RKO (cell line): Measurements from ENCODE around the gene TRPV5.

ENCODE experiments used
- DNase-seq: peaks from one replicate; pipeline ENCODE4 v3.0.0-alpha.2; 2016; ENCODE audit warnings: low spot score

Gene TRPV5

DNA sequence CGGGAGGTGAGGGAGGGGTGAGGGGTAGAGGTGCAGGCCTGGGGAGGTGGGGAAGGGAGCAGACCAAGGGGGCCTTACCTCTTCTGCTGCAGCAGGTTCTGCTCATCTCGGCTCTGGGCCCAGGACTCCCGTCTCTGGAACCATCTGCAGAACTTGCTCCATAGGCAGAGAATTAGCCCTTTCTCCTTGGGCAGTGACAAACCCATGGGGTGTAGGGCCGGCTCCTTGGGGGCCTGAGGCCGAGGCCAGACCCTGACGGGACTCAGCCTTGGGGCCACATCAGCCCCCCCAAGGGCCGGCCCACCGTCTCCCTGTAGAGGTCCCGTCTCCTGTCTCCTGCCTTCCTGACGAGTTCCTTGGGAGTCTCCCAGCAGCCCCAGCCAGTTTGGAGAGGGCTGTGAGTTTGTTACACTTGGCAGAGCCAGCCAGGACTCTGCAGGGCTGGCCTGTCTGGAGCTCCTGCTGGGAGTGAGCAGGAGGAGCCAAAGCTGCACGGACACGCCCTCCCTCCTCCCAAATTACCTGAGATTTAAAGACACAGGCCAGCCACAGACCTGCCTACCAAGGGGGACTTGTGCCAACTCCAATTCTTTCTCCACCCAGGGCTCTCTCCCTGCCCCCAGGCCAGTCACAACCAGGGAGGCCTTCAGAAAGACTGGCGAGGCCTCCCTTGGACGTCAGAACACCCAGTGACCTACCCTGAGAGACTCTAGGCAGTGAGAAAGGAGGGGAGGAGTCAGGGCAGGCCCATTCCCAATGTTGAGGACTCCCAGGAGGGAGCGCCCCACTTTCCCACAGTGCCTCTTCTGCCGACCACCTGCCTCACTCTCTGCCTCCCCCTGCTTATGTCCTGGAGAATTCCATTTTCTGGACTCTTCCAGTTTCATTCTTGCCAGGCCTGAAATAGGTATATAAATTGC lies 48.0 kb downstream of the TRPV5 start, which contains the start of gene TRPV6:
TSS of gene TRPV6 (minus strand) at position 435 of the 920 bp plus-strand sequence.
- no peak for DNase-seq

DNA sequence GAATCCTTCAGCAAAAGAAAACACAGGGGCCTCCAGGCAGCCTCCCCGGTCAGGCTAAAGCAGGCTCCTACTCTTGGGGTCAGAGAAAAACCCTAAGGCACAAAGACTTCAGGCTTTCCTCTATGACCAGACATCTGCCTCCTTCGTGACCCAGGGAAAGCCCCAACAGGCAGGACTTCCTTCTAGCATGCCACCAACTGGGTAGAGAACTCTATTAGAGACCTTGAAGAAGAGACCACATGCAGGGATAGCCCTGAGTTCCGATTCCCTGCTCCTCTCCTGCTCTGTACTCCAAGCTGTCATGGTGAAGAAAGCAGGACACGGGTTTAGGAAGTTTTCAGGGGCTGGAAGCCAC lies 49.3 kb downstream of the TRPV5 start:
- DNase-seq: no peak

DNA sequence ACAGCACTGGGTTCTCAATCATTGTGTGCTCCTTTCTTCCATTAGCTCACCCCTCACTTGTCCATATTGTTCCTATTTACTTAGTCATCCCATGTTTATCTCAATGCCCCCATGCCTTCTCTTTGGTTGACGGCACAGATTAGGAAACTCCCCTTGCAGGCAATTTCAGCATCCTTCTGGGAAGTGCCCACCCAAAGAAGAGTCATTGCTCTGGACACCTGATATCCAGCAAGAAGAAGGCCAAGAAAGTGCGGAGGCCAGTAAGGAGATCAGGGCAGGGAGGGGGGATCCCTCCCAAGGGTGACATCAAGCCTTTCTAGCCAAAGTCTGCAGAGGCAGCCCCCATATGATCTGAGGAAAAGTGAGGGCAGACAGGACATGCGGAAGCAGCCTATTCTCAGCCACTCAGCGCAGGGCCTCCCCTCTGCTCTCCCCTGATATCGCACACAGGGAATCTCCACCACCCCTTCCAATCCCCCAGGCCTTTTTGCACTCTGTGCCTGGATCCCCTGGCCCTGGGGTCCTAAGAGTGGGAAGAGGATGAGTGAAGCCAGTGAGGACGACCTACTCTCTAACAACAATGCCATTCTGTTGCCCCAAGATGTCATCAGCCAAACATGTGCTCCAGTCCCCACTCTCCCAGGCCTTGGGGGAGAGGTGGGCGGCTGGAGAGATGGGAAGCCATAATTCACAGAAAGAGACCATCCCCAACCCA lies 49.8 kb downstream of the TRPV5 start:
- no peak for DNase-seq

DNA sequence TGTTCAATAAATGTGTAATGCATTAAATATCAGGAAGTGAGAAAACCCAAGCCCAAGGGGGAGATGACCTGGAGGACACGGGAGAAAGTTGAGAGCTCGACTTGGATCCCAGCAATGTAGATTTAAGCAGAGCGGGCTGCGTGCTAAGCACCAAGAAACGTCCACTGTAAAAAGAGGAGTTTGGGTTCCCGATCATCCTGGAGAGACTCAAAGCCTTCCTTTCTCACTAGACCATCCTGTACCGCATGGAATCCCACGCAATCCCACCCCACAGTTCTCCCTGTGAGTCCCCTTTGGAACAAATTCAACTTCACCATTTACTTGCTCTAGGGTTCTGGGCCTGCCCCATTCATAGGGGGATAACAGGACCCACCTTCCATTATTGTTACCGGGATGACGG lies 50.4 kb downstream of the TRPV5 start:
- DNase-seq: no peak

DNA sequence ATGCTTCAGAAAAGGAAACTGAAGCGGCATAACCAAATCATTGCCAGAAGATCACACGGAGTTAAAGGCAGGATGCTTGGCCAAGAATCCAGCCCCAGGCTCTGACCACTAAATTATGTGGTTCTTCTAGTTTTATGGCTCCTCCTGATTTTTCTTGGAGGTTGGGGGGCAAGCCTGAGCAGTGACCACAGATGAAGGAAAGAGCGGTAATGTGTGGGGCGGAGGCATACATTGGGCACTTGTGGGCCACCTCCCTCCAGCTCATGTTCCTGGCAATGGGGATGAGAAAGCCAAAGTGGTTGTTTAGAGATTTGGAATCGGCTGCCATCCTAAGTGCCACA lies 51.2 kb downstream of the TRPV5 start:
- no peak for DNase-seq

DNA sequence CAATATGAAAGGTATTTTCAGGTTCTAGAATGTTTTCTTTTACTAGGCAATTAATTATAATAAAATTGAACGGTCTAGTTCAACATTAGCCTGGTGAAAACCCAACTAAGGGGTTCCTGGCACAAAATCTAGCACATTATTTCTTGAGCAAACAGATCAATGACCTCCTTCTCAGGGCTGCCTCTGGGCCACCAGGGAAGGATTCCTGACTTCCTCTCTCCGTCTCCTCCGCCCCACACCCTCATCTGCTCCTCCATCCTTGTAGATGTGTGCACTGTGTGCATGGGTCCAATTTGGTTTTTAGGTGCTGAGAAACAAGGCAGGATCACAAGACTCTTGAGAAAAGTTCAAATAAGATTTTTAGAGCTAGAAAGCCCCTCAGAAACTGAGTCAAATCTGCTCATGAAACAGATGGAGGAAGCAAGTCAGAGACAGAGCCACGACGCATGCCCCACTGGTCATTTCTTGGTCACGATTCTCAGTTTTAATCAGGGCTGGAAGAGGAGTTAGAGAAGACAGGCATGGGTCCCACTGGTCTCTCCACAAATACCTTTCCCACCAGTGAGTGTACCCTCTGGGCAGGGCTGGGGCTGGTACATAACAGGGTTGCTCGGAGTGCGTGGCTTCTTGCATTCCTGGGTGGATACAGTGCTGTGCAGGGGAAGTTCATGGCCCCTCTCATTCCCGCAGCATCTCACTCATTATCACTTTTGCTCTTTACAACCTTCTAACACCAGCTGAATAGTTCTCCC lies 51.8 kb downstream of the TRPV5 start:
- no peak for DNase-seq

DNA sequence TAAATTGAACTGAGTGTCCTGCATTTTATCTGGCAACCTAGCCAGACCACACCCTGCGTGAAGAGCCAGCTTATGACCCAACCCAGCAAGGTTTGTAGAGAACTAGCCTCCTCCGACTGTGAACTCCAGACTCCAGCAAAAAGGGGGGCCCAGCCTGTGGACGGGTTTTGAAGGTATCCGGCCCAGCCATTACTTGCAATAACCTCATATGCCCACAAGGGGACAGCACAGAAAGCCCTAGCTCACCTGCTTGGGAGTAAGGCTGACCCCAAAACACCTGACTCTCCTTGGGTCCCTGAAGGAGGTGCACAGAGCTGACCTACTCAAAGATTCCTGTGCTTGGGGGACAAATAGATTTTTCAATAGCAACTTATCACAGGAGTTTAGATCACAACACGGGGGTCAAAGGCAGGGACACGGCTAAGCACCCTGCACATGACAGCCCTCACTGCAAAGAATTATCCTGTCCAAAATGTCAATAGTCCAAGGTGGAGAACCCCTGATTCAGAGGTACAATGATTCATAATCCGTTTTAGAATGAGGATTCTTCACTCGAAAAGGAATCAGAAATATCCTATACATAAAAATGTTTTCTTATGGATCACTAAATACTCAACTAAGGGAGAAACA lies 52.6 kb downstream of the TRPV5 start:
- DNase-seq: peak; percentile 39

DNA sequence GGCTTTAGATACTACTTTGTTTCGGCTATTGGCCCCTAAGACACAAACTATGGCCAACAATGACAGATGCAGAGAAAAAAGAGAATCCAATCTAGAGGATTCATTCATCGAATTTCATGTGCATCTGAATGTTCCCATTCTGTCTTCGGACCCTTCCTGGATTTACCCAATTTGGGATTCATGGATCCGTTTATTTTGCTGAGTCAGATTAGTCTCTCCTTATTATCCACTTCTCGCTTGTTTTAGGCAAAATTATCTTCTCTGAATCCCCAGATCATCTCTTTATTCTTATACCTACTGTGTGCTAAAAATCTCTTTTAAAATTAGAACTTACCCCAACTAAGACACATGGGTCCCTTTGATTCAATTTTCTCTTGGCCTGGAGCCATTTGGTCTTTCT lies 54.5 kb downstream of the TRPV5 start:
- DNase-seq: no peak

DNA sequence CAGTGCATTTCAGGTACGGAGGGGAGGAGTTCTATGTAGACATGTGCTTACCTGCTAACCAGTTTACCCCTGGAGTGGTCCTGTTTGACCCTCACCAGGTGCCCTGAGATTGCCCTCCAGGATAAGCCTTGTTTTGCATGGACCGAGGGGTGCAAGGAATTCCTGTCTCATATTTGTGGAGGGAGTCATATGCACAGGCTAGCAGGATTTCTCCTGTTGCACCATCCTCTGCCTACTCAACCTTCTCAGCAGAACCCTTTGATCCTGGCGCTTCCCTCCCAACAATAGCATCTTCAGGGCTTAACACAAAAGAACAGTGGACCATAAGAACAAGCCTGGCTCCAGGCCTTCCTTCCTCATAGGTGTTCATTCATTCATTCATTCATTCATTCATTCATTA lies 55.2 kb downstream of the TRPV5 start:
- DNase-seq: no peak

DNA sequence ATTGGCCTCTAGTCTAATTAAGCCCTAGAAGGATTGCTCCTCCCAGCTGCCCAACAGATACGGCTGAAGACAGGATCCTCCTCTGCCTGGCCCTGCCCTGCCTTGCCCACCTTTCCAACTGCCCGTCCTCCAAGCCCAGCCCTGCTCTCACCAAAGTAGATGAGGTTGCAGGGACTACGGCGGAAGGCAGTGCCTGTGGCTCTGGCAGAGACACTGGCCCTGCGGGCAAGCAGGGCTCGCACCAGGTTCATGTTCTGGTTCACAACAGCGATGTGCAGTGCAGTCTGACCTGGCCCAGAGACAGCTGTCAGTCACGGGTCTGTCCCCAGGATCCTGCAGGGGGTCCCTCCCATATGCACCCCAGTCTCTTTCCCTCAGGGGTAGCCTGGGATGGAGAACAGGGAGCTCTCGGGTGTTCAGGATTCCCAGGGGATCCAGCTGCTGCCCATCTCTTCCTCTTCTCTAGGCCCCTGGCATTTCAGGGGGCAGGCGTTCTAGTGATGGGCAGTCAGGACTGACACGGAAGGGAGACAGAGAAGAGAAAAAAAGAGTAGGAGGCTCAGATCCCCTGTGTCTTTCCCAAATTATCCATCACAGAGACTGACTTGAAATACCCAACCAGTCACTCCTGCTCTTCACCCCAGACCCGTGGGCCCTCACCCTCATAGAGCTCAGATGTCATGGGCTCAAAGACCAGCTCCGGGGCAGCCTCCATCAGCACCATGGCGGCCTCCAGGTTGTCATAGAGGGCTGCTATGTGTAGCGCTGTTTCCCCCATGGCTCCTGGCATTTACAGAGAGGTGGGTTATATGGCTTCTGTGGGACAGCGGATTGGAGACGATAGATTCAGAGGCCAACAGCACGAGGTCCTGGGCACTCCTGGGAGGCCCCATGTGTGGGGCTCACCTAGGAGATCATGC lies 56.3 kb downstream of the TRPV5 start:
- DNase-seq: no peak

DNA sequence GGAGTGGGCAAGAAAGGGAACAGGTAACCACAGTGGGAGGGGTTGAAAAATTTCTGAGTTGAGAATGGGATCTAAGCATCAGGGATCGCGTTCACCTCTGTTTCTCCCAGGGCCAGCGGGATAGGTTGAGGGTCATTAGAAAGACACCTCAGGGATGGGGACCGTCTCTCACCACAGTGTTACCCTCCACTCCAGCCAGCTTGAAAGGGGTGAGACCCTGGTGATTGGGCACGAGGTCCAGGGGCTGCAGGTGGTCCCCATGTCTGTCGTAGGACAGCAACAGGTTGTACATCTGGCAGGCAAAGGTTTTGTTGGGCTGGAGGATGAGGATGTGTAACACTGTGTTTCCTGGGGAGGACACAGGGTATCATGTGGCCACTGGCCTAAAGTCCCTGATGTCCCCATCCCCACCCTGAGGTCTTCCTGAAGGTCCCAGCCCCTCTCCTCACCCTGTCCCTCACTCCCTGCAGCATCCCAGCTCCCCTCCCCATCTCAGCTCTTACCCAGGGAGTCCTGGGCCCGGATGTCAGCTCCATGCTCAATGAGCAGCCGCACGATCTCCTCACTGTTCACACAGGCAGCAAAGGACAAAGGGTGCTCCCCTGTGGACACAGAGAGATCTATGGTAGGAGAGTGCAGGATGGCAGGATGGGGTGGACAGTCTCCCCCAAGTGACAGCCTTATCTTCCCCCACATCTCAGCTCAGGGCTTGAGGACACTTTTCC lies 57.1 kb downstream of the TRPV5 start:
- no peak for DNase-seq

DNA sequence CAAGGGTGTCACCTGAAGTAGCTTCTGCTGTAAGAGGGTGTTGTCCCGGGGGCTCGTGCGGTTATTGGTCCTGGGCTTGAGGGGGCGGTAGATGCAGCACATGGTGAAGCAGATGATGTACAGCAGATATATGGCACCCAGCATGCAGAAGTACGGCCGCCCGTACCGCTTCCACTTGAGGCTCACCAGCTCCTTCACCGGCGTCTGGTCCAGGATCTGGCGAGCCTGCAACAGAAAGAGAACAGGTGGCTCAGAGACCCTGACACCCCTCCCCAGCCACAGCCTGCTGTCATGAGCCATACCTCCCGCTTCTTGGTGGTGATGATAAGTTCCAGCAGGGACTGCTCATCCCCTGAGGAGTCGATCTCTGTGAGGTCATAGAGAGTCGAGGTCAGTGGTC lies 58.1 kb downstream of the TRPV5 start:
- no peak for DNase-seq

DNA sequence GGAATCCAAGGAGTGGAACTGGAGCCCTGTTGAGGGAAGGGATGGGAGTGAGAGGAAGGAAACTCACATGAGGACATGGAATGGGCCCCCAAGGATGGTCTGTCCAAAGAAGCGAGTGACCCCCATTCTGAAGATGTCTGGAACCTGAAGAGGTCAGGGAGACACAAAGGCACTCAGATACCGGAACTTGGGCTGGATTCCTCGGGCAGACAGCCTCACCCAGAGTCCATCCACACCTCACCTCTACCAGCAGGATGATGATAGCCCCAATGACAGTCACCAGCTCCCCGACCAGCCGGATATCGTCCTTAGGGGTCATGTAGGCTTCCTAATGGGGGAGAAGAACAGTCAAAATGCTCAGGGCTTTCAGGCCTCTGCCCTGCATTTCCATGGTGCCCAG lies 58.7 kb downstream of the TRPV5 start:
- no peak for DNase-seq

DNA sequence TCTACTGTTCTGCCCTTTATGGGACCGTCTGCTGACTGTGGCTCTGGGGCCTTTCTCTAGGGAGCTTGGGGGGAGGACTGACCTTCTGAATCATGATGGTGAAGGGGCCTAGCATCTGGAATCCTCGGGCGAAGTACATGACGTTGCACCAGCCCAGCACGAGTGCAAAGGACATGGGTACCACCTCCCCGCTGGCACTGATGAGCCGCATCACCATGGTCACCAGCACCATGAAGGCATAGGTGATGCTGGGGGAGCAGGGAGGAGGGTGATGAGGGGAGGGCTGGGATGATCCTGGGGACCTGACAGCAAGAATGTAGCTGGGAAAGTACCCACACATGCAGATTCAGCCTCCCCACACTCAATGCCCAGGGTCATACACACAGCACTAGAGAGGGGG lies 59.1 kb downstream of the TRPV5 start:
- no peak for DNase-seq

DNA sequence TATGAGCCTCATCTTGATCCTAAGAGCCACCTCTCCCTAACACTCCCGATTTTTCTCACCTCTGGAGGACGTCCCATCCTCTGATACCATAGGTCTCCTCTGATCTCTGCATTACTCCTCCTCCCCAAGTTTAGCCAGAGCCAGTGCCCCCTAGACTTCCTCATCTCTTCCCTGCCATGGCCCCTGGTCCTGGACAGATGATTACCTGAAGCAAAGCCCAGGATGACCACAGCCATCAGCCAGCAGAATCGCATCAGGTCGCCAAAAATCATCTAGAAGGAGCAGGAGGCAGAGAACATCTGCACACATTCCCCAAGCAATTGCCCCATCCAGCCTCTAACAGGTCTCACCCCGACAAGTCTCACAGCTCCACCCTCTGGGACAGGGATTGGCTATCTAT lies 59.7 kb downstream of the TRPV5 start:
- no peak for DNase-seq

DNA sequence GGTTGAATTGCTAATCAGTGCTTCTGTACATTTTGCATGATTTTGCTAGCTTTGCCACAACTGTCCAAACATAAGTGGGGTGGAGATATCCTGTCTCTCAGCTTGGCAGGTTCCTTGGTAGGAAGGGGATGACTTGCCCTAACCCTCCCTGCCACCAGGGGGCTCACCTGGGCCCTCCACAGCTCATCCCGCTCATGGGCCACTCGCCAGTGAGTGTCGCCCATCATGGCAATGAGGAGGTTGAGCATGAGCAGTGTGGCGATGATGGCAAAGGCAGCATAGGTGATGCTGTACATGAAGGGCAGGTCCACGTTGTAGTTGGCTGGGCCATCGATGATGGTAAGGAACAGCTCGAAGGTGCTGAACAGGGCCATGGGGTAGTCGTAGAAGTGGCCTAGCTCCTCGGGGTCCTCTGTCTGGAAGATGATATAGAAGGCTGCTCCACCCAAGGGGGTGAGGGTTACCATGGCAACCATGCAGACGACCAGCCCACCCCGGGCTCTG lies 60.2 kb downstream of the TRPV5 start:
- DNase-seq: peak; percentile 48

DNA sequence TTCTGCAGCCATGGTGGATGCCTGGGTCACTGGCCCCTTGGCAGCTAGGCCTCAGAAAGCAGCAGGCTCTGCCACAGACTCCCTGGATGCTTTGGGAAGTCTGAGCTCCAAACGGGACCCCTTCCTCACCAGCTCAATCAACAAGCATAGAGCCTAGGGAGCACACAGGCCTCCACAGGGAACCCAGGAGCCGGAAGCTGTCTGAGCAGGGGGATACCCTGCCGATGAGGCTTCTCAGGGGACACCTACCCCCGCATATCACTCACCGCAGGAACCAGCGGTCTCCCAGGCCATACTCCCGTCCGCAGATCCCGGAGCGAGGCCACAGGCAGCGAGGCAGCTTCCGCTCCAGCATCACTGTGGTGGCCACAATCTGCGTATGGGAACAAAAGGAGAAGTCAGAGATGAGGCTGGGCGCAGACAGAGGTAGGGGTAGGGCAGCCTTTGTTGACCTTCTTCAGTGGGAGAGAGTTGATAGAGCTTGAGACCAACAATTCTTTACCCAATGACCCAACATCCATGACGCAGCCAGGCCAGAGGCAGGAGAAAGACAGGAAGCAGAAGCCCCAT lies 61.4 kb downstream of the TRPV5 start:
- no peak for DNase-seq

DNA sequence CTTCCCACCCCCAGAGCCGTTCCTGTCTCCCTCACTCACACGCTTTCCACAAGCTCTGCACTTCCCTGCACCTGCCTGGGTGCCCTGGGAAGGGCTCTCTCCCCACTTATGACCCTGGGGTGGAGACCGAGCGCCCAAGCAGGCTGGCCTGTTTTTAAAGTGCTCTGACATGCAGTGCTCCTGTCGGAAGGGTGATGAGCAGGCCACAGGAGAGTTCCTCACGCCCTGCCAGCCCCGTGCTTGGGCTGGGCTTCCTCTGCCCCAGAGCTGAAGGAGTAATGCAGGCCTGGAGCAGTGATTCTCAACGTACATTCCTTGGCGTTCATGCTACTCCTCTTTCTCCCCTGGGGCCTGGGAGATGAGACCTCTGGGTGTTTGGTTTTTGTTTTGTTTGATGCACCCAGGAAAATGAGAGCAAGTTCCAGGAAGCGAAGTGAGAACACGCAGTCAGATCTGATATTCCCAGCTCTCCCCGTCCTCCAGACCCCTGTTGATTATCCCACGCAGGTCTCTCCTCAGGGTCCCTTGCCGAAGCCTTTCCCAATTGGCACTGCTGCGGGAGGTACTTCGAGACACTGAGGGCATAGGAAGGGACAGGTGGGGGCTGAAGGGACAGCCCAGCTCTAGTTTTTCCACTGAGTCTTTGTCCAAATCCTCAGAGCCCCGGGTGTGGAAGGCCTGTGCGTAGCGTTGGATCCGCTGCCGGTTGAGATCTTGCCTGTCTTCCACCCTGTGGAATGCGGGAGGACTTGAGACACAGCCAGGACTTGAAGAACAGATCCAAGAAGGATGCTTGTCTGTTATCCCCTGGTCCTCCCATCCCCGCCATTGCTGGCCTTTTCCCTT lies 62.1 kb downstream of the TRPV5 start:
- DNase-seq: no peak
